GM18502 (cell line): ENCODE measurements around the gene FGD4.
A peak's percentile ranks its signal among the peaks of the same experiment; 100 is the strongest.

ENCODE experiments used
- ATAC-seq: cut with Tn5 transposase; IDR thresholded peaks from one replicate; pipeline ENCODE4 v1.9.1; 2021; ENCODE audit warnings: mild to moderate bottlenecking; ENCODE audit not compliant: unreplicated experiment, poor library complexity

FGD4 gene

GRCh38 chr12:32595251-32595650 is 195.9 kb downstream of the FGD4 start:
- ATAC-seq = no peak

GRCh38 chr12:32596030-32596429 is 196.7 kb downstream of the FGD4 start:
- ATAC-seq = no peak

- no peak for ATAC-seq
Measured at GRCh38 chr12:32598688-32599087, 199.3 kb downstream of the FGD4 start.

- ATAC-seq = no peak
Measured at GRCh38 chr12:32600681-32601080, 201.3 kb downstream of the FGD4 start.

- ATAC-seq = no peak
Measured at GRCh38 chr12:32603071-32603470, 203.7 kb downstream of the FGD4 start.

GRCh38 chr12:32603858-32604257 is 204.5 kb downstream of the FGD4 start:
- ATAC-seq = peak; percentile 97

GRCh38 chr12:32604565-32604964 is 205.2 kb downstream of the FGD4 start:
- no peak for ATAC-seq

- no peak for ATAC-seq
Measured at GRCh38 chr12:32605326-32606095, 206.2 kb downstream of the FGD4 start.

GRCh38 chr12:32606443-32606842 is 207.1 kb downstream of the FGD4 start:
- ATAC-seq = no peak

- peak; percentile 65 for ATAC-seq
Measured at GRCh38 chr12:32609966-32610365, 210.6 kb downstream of the FGD4 start.

GRCh38 chr12:32611986-32612385 is 212.6 kb downstream of the FGD4 start:
- no peak for ATAC-seq

- no peak for ATAC-seq
Measured at GRCh38 chr12:32612658-32613614, 213.6 kb downstream of the FGD4 start.

GRCh38 chr12:32615441-32615840 is 216.1 kb downstream of the FGD4 start:
- no peak for ATAC-seq

- ATAC-seq = no peak
Measured at GRCh38 chr12:32617534-32617933, 218.2 kb downstream of the FGD4 start.

GRCh38 chr12:32618115-32618514 is 218.8 kb downstream of the FGD4 start:
- ATAC-seq = no peak

GRCh38 chr12:32627976-32628375 is 228.6 kb downstream of the FGD4 start:
- no peak for ATAC-seq

- ATAC-seq = no peak
Measured at GRCh38 chr12:32641287-32641901, 242.0 kb downstream of the FGD4 start.

- ATAC-seq = no peak
Measured at GRCh38 chr12:32644431-32644830, 245.1 kb downstream of the FGD4 start.

- ATAC-seq = no peak
Measured at GRCh38 chr12:32647275-32647674, 247.9 kb downstream of the FGD4 start.

GRCh38 chr12:32650508-32650907 is 251.2 kb downstream of the FGD4 start:
- ATAC-seq = no peak
